ENCODE data around the gene KPNA4. TPM values are rescaled to one million over a fixed set of nuclear protein-coding genes. Genes with fewer than 3 reads are reported as not detected.

Gene KPNA4
- polyA plus RNA-seq, 2 of the 4 experiments (the other 2 are of a cell fraction) = 35.0 to 36.5 TPM

GRCh38 chr3:160567774-160568173 lies 2.4 kb upstream of the KPNA4 start (continued):
- TF ChIP-seq CTCF (IDR thresholded peaks at IDR 0.05) (no peak), TFCP2L1 (CRISPR knock-in tag; IDR thresholded peaks at IDR 0.05) (no peak), HEYL (CRISPR knock-in tag; IDR thresholded peaks at IDR 0.05) (no peak), NR3C1 (IDR thresholded peaks at IDR 0.05) (no peak), ESRRA (IDR thresholded peaks at IDR 0.05; ENCODE audit: borderline replicate concordance, low read length) (no peak)

GRCh38 chr3:160566499-160566898 lies 1.1 kb upstream of the KPNA4 start:
- no peak for FAIRE-seq
- Histone ChIP-seq H3K4me1 (peaks cover 29% of the 10 kb centered on the region; the same call in 2 of the 3 replicates), H3K4me2 (peak overlapping the region; percentile 88), H3K27ac (peak overlapping the region; percentile 98), H3K9me3 (no peaks in the 10 kb centered on the region), H3K4me3 (peak overlapping the region; percentile 85)
- no peak for DNase-seq (ENCODE audit: low read depth in 1 of 2, low spot score in 1 of 2)
- no peak for ATAC-seq
- ChIA-PET POLR2A (interaction anchor here (1.8 kb wide), 1 partner anchor 117 kb away, joined by 5 read pairs; the partner anchor contains the start of gene TRIM59), CTCF (no interaction called here)
- WGBS (ENCODE audit: missing lambda C conversion rate) = 20% methylated on average over 10 of the region's 10 CpGs
- TF ChIP-seq ELK1 (IDR thresholded peaks at IDR 0.05; ENCODE audit: low read depth, low read length) = no peak
- no peak for TF ChIP-seq PHF8 (IDR thresholded peaks at IDR 0.05; ENCODE audit: borderline replicate concordance, low read depth)
- 0 out of 2 replicates have a peak, but pooled peaks have one; percentile 53 for TF ChIP-seq HOXA7 (CRISPR knock-in tag; IDR thresholded peaks at IDR 0.05)
- no peak for TF ChIP-seq RCOR1 (IDR thresholded peaks at IDR 0.05; ENCODE audit: low read depth, low read length)

GRCh38 chr3:160564949-160565441 lies 376 bp downstream of the KPNA4 start:
- ChIA-PET CTCF (no interaction called here), POLR2A (interaction anchor here (0.7 to 1.8 kb wide), 3 partner anchors 10 to 115 kb away, joined by 3 to 5 read pairs (median 3); partner anchors contain the start of gene TRIM59)
- TF ChIP-seq MAZ (IDR thresholded peaks at IDR 0.05; ENCODE audit: borderline replicate concordance, low read depth, low read length) (no peak), KDM5A (IDR thresholded peaks at IDR 0.05) (no peak), ATOH8 (CRISPR knock-in tag; IDR thresholded peaks at IDR 0.05; ENCODE audit: low read depth) (no peak), TFCP2L1 (CRISPR knock-in tag; IDR thresholded peaks at IDR 0.05) (no peak), HDAC2 (IDR thresholded peaks at IDR 0.05) (no peak), ZFP36 (IDR thresholded peaks at IDR 0.05; ENCODE audit: borderline replicate concordance, partially characterized antibody) (no peak), JUN (IDR thresholded peaks at IDR 0.05) (peak in 1 of 2 experiments; percentile 37; a peak in 2 of 5 replicates), BHLHE40 (IDR thresholded peaks at IDR 0.05; ENCODE audit: low read depth, low read length) (no peak), ESRRA (IDR thresholded peaks at IDR 0.05; ENCODE audit: borderline replicate concordance, low read length) (no peak), MYC (IDR thresholded peaks at IDR 0.05; ENCODE audit: borderline replicate concordance, low read length) (no peak), HMGXB4 (CRISPR knock-in tag; IDR thresholded peaks at IDR 0.05; ENCODE audit: borderline replicate concordance) (no peak), ELK1 (IDR thresholded peaks at IDR 0.05; ENCODE audit: low read depth, low read length) (no peak), PHF8 (IDR thresholded peaks at IDR 0.05; ENCODE audit: borderline replicate concordance, low read depth) (peak; percentile 78), HOXB5 (CRISPR knock-in tag; IDR thresholded peaks at IDR 0.05) (no peak), CHD2 (IDR thresholded peaks at IDR 0.05; ENCODE audit: low read length, partially characterized antibody) (no peak)
- H3K27ac ChIP-seq = peak overlapping the region; percentile 98
- H3K4me1 ChIP-seq = peaks cover 43% of the 10 kb centered on the region; the same call in 2 of the 3 replicates
- H3K4me2 ChIP-seq = peak overlapping the region; percentile 90; the same call in 2 of the 3 replicates
- WGBS (ENCODE audit: missing lambda C conversion rate) = 4% methylated on average over 13 of the region's 62 CpGs
- DNase-seq (ENCODE audit: low read depth in 1 of 2, low spot score in 1 of 2) (peak; percentile 26 to 76), ATAC-seq (peak; percentile 78 to 84), FAIRE-seq (no peak)
- no peaks in the 10 kb centered on the region for H3K9me3 ChIP-seq
- H3K4me3 ChIP-seq = peak overlapping the region; percentile 85
